PC-3 (cell line): Measurements from ENCODE around the gene ABCG4. TPM values are rescaled to one million over a fixed set of nuclear protein-coding genes. Genes with fewer than 3 reads are reported as not detected.
"Not testable (repeated sequence)": the region's sequence is repeated elsewhere in the genome, so short reads cannot be mapped to it uniquely, and the experiment has no call there.

Experiments
- ATAC-seq: fragments of 200-7000 bp; cut with Tn5 transposase; 2 replicates; pipeline ENCODE4 v1.9.1; 2020; ENCODE audit warnings: mild to moderate bottlenecking, moderate library complexity
- BruUV-seq: library from RNA; stranded (reverse); fragments of 400-500 nt; replicated peaks from 2 replicates; lab custom pipeline; 2021; lab: Mats Ljungman, UMichigan
- CTCF ChIA-PET: fragments of 300-600 bp; sonication (Branson Sonifier 250); formaldehyde crosslinking; loops from one replicate; lab custom pipeline; 2022; ENCODE audit warnings: antibody characterized with exemption; lab: Charles Lee
- POLR2A ChIA-PET: fragments of 300-600 bp; sonication (Branson Sonifier 250); formaldehyde crosslinking; loops from one replicate; lab custom pipeline; 2022; ENCODE audit warnings: antibody characterized with exemption; ENCODE audit not compliant: unreplicated experiment; lab: Charles Lee
- DNase-seq: peaks from one replicate; pipeline ENCODE4 v3.0.0-alpha.2; 2015
- H2AFZ ChIP-seq: fragments of 300-600 bp; sonication (generic); 2 replicates; pipeline ENCODE4 v1.6.0; 2016; ENCODE audit warnings: antibody characterized with exemption, low read length
- H3F3A ChIP-seq: fragments of 300-600 bp; sonication (generic); one replicate; pipeline ENCODE4 v1.6.0; 2017; ENCODE audit warnings: antibody characterized with exemption, low read length, control low read depth, mild to moderate bottlenecking; ENCODE audit not compliant: unreplicated experiment
- H3K27ac ChIP-seq: fragments of 300-600 bp; sonication (generic); 2 replicates; pipeline ENCODE4 v1.5.1; 2016; ENCODE audit warnings: mild to moderate bottlenecking, low read length
- H3K27me3 ChIP-seq: fragments of 300-600 bp; sonication (generic); 2 replicates; pipeline ENCODE4 v1.6.1; 2016; ENCODE audit warnings: low read length, mixed read lengths
- H3K36me3 ChIP-seq: fragments of 300-600 bp; sonication (generic); 2 replicates; pipeline ENCODE4 v1.6.1; 2016; ENCODE audit warnings: low read depth, mixed run types, low read length, mixed read lengths
- H3K4me1 ChIP-seq: fragments of 300-600 bp; sonication (generic); 2 replicates; pipeline ENCODE4 v1.5.1; 2016; ENCODE audit warnings: low read length; ENCODE audit not compliant: insufficient read depth
- H3K4me2 ChIP-seq: fragments of 300-600 bp; sonication (generic); 2 replicates; pipeline ENCODE4 v1.6.0; 2016; ENCODE audit warnings: low read length
- H3K4me3 ChIP-seq: fragments of 300-600 bp; sonication (generic); 2 replicates; pipeline ENCODE4 v1.5.1; 2016; ENCODE audit warnings: mild to moderate bottlenecking, low read length, mixed read lengths
- H3K79me2 ChIP-seq: fragments of 300-600 bp; sonication (generic); 2 replicates; pipeline ENCODE4 v1.6.1; 2017; ENCODE audit warnings: low read length, mixed read lengths
- H3K9ac ChIP-seq: fragments of 300-600 bp; sonication (generic); 2 replicates; pipeline ENCODE4 v1.6.0; 2016; ENCODE audit warnings: mild to moderate bottlenecking, low read length
- H3K9me2 ChIP-seq: fragments of 300-600 bp; sonication (generic); replicated peaks from 2 replicates; pipeline ENCODE4 v1.6.1; 2016; ENCODE audit warnings: mixed run types, low read length, mixed read lengths
- H3K9me3 ChIP-seq: fragments of 300-600 bp; sonication (generic); 2 replicates; pipeline ENCODE4 v1.6.1; 2016; ENCODE audit warnings: low read length, mixed read lengths
- H4K20me1 ChIP-seq: fragments of 300-600 bp; sonication (generic); 2 replicates; pipeline ENCODE4 v1.6.1; 2016; ENCODE audit warnings: low read length, mixed read lengths
- CTCF ChIP-seq: fragments of 300-600 bp; sonication (generic); conservative IDR thresholded peaks from 2 replicates; pipeline ENCODE4 v1.5.1; 2017; ENCODE audit warnings: antibody characterized with exemption, low read depth, mild to moderate bottlenecking, low read length
- EZH2 ChIP-seq: fragments of 300-600 bp; sonication (generic); IDR thresholded peaks from one replicate; pipeline ENCODE4 v1.6.1; 2017; ENCODE audit warnings: antibody characterized with exemption, mild to moderate bottlenecking, low read length; ENCODE audit not compliant: unreplicated experiment
- EZH2phosphoT487 ChIP-seq: fragments of 300-600 bp; sonication (generic); IDR thresholded peaks from 2 replicates; pipeline ENCODE4 v1.6.1; 2018; ENCODE audit warnings: mild to moderate bottlenecking, antibody characterized with exemption, low read length, borderline replicate concordance
- intact Hi-C: fragments of 100-400 bp; cut with micrococcal nuclease; formaldehyde crosslinking; loops from 2 replicates; pipeline ENCODE4 v1.9.0; 2023
- total RNA-seq: library from RNA; depleted of rRNA; stranded (reverse); fragments of >200 nt; gene quantifications from 2 replicates; pipeline ENCODE4 v1.2.3, GENCODE V29; 2014

The ABCG4 gene
- total RNA-seq, 1 experiment from 2014 or later = 0.15 TPM

GRCh38 chr11:119134389-119134978, 14.4 kb upstream of the ABCG4 start:
- DNase-seq (peak; percentile 47), ATAC-seq (peak; percentile 72)
- H3K9me3 ChIP-seq = no peaks in the 10 kb centered on the region
- TF ChIP-seq CTCF (peak; percentile 84), EZH2 (no peak), EZH2phosphoT487 (no peak)
- no TSS peak for BruUV-seq
- ChIA-PET POLR2A (no interaction called here), CTCF (no interaction called here)
- no peaks in the 10 kb centered on the region for H4K20me1 ChIP-seq
- H3K9me2 ChIP-seq = no peaks in the 10 kb centered on the region
- H3K4me3 ChIP-seq = no peak overlapping the region
- H3K9ac ChIP-seq = no peak overlapping the region
- H3K27ac ChIP-seq = no peak overlapping the region
- H3K79me2 ChIP-seq = no peaks in the 10 kb centered on the region
- no peak overlapping the region for H3K4me2 ChIP-seq
- H2AFZ ChIP-seq = no peak overlapping the region
- no peaks in the 10 kb centered on the region for H3F3A ChIP-seq
- intact Hi-C loops = no loop called here
- no peaks in the 10 kb centered on the region for H3K27me3 ChIP-seq
- H3K36me3 ChIP-seq = peaks cover 17% of the 10 kb centered on the region; the same call in 1 of the 2 replicates
- no peaks in the 10 kb centered on the region for H3K4me1 ChIP-seq

GRCh38 chr11:119139276-119139675, 9.6 kb upstream of the ABCG4 start:
- H3K4me1 ChIP-seq, H3K36me3 ChIP-seq, H3K9me3 ChIP-seq, intact Hi-C loops, H3K79me2 ChIP-seq, H3K4me3 ChIP-seq, H3F3A ChIP-seq, H4K20me1 ChIP-seq, H3K4me2 ChIP-seq, ATAC-seq, H3K27me3 ChIP-seq, H2AFZ ChIP-seq, H3K27ac ChIP-seq, H3K9me2 ChIP-seq, BruUV-seq, POLR2A ChIA-PET, H3K9ac ChIP-seq, DNase-seq: not testable (repeated sequence)
- CTCF ChIA-PET = interaction anchor here (0.5 kb wide), 1 partner anchor 67 kb away, joined by 3 read pairs; the partner anchor contains the start of gene CBL

- Histone ChIP-seq H3K27me3 (no peaks in the 10 kb centered on the region), H4K20me1 (no peaks in the 10 kb centered on the region), H3K4me3 (no peak overlapping the region; the same call in 1 of the 2 replicates), H3K79me2 (no peaks in the 10 kb centered on the region), H3K9ac (no peak overlapping the region), H3K4me2 (peak overlapping the region; percentile 63), H3K9me2 (no peaks in the 10 kb centered on the region), H3K9me3 (no peaks in the 10 kb centered on the region), H3K4me1 (0 out of 2 replicates have a peak, but pooled peaks cover 3% of the 10 kb centered on the region), H3K36me3 (no peaks in the 10 kb centered on the region), H2AFZ (peak overlapping the region; percentile 60), H3F3A (no peaks in the 10 kb centered on the region), H3K27ac (no peak overlapping the region)
- DNase-seq = peak; percentile 83
- ATAC-seq = peak; percentile 89
- no TSS peak for BruUV-seq
- ChIA-PET POLR2A (interaction anchor here (0.5 kb wide), 1 partner anchor 23 kb away, joined by 3 read pairs; the partner anchor contains the start of gene HINFP), CTCF (interaction anchor here (0.6 to 1.3 kb wide), 6 partner anchors 20 to 1669 kb away, joined by 4 to 9 read pairs (median 8); partner anchors contain the start of gene USP2)
- intact Hi-C loops = loop anchor here (1.0 to 10.0 kb wide), 2 partner anchors 52 to 150 kb away; no protein-coding TSS in a partner anchor
- TF ChIP-seq EZH2 (no peak), CTCF (peak; percentile 63)
Measured at GRCh38 chr11:119144825-119145486, 3.9 kb upstream of the ABCG4 start.
